IPS-NIHi11 (cell line): Measurements from ENCODE around the gene MTF1.
A peak's percentile ranks its signal among the peaks of the same experiment; 100 is the strongest.
"Not testable (repeated sequence)": the region's sequence is repeated elsewhere in the genome, so short reads cannot be mapped to it uniquely, and the experiment has no call there.

Source experiments
- DNase-seq: peaks from one replicate; pipeline ENCODE4 v3.0.0; 2012; ENCODE audit warnings: mixed read lengths, low spot score

The MTF1 gene

DNA sequence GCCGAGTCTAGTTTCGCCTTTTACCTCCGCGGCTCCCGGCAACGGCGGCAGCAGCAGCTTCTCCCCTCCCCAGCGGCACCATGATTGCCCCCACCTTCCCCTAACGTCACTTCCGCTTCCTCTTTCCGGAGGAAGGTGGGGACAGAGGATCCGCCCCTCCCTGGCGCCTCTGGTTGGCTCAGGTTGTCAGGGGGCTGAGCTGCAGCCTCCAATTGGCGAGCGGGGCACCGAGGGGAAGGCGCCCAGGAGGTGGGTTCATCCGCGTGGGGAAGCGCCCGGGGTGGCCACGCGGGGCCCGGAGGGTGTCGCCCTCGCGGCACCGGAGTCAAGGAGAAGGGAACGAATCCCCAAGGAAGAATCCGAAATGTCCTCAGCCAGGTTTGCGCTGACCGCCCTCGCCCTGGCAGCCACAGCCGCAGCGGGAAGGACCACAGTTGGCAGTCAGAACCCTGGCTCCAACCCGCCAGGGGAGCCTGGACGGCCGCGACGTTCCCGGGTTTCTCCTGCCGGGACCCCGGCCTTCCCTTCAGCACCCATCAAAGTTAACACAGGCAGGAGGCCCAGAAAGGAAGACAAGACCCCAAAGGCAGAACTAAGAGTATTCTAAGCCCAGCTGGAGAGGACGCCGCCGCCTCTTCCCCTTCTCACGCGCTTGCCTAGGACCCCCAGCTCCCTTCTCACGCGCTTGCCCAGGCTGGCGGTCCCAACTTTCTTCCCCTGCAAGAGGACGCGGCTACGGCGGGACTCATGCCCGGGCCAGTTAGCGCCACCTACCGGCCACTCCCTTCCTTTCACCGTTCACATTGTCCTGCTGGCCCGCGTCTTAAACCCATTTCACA, at the start of gene MTF1:
Gene MTF1, minus strand, starts transcription at position 86 of the 839 bp plus-strand sequence. CDS start 1,934 bp downstream, outside the sequence.
- peak; percentile 98 for DNase-seq

DNA sequence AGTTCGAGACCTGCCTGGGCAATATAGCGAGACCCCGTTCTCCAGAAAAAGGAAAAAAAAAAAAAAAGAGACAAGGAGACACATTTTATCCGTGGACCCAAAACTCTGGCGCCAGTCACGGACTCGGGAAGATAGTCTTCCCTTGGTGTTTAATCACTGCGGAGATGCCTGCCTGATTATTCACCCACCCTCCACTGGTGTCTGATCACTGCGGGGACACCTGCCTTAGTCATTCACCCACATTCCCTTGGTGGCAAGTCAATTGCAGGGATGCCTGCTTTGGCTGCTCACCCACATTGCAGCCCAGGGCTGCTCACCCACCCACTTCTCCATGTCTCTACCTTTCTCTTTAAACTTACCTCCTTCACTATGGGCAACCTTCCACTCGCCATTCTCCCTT, 49.1 kb upstream of the MTF1 start:
- DNase-seq: not testable (repeated sequence)

DNA sequence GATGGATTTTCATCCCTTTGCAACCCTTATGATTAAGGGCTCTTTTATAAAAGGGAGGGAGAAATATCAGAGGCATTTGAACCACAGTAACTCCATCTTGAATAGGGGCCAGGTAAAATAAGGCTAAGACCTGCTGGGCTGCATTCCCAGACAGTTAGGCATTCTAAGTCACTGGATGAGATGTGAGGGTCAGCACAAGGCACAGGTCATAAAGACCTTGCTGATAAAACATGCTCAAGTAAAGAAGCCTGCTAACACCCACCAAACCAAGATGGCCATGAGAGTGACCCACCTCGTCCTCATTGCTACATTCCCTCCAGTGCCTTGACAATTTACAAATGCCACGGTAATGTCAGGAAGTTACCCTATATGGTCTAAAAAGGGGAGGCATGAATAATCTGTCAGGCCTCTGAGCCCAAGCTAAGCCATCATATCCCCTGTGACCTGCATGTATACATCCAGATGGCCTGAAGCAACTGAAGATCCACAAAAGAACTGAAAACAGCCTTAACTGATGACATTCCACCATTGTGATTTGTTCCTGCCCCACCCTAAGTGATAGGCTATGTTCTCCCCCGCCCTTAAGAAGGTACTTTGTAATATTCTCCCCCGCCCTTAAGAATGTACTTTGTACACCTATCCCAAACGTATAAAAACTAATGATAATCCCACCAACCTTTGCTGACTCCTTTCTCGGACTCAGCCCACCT, 48.2 kb upstream of the MTF1 start:
- not testable (repeated sequence) for DNase-seq

DNA sequence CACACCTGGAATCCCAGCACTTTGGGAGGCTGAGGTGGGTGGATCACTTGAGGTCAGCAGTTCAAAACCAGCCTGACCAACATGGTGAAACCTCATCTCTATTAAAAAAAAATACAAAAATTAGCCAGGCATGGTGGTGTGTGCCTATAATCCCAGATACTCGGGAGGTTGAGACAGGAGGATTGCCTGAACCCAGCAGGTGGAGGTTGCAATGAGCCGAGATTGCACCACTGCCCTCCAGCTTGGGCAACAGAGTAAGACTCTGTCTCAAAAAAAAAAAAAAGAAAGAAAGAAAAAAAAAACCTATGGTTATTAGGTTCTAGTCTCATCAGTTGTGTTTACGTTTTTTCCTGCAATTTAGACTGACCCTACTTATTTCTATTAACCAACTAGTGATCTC, 47.2 kb upstream of the MTF1 start:
- DNase-seq: not testable (repeated sequence)

DNA sequence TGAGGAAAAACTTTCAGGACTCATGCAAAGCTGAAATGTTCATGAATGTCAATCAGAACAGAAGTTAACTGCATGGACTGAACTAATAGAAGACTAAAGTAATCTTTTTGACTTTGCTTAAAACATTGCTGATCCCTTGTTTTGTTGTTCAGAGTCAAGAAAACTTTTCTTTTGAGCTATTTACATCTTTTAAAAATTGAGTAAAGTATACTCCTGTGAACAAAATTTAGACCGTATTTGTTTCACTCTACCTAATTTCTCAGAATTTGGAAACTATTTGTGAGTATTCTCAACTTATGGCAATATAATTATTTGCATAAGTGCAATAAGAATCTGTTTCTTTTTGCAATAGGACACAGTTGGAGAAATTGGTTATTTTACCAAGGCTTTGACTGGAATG, 46.3 kb upstream of the MTF1 start:
- DNase-seq: no peak

DNA sequence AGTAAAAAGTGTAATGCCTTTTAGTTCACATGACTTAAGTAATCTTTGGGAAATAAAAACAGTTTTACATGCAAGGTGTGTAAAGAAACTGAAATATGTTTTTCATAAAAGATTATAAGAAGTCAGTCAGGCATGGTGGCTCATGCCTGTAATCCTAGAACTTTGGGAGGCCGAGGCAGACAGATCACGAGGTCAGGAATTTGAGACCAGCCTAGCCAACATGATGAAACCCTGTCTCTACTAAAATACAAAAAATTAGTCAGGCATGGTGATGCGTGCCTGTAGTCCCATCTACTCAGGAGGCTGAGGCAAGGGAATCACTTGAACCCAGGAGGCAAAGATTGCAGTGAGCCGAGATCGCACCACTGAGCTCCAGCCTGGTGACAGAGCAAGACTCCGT, 44.5 kb upstream of the MTF1 start:
- not testable (repeated sequence) for DNase-seq

DNA sequence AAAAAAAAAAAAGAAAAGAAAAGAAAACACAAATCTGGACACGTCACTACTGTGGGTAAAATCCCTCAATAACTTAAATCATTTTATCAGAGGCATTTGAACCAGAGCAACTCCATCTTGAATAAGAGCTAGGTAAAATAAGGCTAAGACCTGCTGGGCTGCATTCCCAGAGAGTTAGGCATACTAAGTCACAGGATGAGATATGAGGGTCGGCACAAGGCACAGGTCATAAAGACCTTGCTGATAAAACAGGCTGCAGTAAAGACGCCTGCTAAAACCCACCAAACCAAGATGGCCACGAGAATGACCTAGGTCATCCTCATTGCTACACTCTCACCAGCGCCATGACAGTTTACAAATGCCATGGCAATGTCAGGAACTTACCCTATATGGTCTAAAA, 43.6 kb upstream of the MTF1 start:
- no peak for DNase-seq

DNA sequence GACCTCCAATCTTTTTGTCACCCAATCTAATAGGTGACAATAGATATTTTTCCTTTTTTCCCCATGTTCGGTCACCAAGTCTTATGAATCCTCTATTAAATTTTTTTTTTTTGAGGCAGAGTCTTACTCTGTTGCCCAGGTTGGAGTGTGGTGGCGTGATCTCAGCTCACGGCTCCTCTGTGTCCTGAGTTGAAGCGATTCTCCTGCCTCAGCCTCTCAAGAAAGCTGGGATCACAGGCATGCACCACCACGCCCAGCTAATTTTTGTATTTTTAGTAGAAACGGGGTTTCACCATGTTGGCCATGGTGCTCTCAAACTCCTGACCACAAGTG, 42.5 kb upstream of the MTF1 start:
- DNase-seq: no peak

DNA sequence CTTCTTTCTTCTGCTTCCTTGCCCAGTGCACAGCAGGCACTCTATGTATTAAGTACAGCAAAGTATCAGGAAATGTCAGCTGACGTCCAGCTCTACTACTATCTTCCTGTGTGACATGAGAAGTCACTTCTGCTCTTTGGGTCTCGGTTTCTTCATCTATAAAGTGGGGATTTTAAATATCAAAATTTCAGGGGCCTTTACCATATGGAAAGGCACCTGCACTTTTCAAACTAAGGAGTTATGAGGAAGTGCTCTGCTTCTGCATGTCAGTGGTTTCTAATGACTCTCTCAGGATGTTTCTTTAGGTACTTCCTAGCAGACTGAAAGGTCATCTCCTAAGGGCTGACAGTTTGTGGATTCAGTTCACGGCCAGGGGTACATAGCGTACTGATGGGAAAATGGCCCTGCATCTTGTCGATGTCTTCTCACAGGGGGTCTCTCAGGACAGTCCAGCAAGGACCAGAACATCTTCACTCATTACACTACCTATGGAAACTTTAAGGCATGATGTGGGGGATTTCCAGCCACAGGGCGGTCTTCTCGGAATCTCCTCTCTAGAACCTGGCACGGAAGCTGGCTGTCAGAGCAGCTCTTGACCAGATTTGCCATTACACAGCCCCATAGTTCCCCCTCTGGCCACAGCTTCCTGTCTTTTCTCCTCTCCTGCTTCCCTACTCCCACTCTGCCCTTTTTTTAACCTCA, 42.0 kb upstream of the MTF1 start:
- DNase-seq: no peak

DNA sequence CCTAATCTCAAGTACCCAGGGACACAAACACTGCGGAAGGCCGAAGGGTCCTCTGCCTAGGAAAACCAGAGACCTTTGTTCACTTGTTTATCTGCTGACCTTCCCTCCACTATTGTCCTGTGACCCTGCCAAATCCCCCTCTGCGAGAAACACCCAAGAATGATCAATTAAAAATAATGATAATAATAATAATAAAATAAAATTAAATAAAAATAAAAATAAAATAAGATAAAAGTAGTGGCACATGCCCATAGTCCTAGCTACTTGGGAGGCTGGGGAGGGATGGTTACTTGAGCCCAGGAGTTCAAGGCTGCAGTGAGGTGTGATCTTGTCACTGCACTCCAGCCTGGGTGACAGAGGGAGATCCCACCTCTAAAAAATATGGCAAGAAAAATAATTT, 38.2 kb upstream of the MTF1 start:
- DNase-seq: not testable (repeated sequence)

DNA sequence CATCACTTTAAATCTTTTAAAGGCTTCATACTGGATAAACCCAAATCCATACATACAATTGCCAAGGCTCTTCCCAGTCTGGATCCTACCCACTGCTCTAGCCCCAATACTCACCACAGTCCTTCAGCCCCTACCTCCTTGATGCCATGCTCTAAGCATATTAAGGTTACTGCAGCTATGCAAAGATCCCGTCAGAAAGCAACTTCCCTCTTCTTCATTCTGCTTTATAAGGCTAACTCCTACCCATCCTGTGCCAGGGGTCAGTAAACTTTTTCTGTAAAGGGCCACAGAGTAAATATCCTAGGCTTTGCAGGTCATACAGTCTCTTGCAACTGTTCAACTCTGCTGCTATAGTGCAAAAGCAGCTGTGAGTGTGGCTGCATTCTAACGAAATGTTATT, 34.3 kb upstream of the MTF1 start:
- DNase-seq: no peak

DNA sequence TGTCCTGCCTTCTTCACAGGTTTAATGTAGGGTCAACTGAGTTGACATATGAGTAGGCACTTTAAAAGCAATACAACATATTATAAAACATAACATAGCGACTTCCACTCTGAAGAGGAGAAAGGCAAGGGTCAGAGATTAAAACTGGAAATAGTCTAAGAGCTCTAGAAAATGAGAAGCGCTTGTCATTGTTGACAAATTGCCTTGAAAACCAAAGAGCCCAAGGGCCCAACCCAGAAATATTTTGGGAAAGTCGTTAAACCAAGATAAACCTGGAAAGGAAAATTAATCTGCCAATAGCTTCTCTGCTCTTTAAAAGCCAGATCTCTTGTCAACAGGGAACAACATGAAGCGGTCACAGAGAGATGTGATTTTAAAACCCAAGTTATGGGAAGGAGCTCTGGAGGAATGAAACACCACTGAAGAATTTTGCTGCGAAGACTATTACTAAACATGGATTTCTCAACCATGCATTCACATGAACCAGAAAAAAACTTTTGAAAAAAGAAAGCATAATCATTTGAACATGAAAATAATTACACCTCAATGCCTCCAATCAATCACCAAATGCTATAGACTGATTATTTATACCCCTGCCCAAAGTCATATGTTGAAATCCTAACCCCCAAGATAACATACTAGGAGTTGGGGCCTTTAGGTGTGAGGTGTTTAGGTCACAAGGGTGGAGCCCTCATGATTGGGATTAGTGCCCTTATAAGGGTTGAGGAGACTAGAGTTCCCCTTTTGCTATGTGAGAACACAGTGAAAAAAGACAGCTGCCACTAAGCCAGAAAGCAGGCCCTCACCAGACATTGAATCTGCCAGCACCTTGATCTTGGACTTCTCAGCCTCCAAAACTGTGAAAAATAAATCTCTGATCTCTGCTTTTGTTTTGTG, 33.0 kb upstream of the MTF1 start:
- DNase-seq: no peak

DNA sequence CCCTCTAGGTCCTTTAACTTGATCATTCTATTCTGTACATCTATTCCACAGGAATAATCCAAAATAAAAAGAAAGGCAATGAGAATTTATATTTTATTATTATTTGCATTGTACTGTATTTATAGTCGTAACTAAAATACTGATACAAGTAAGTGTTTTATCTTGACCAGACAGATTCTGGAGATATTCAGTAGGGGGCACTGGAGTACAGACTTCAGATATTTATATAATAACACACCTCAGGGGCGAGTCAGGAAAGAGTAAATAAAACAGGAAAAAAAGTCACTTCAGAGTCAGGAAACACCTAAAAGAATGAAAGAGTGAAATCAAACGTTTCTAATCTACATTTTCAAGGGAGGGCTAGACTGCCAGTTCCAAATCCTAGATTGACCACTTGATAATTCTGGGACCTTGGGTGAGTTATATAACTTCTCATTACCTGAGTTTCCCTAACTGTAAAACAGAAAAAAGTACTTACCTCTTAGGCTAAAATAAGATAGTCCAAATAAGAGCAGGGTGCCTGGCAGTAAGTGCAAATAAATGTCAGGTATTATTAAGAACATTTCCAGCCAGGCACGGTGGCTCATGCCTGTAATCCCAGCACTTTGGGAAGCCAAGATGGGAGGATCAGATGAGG, 31.1 kb upstream of the MTF1 start:
- peak; percentile 32 for DNase-seq

DNA sequence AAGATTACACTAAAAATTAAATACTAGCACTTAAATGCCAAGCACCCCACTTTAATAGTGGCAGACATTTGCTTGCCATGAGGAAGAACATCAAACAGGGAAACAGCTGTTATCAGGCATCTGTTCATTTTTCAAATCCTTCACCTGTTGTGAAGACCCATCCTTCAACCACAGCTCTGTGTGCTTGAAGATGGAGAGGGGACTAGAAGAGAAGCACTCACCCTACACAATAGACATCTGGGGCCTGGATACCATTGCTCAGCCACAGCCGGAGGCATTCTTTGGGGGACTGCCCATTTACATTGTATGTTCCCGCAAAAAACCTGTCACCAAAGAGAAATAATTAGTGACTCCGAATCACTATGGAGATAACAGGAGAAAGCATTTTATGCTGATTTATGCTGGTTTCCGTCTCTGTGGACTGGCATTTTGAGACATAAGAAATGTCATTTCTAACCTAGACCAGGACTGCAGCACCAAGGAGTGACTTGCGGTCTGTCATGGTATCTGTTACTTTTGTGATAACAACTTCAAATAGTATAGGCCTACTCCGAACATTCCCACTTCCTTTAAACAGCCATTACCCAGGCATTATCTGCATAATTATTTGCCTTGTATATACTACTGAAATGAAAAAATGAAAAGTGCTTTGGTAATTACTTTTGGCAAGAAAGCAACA, 28.8 kb upstream of the MTF1 start:
- DNase-seq: no peak

DNA sequence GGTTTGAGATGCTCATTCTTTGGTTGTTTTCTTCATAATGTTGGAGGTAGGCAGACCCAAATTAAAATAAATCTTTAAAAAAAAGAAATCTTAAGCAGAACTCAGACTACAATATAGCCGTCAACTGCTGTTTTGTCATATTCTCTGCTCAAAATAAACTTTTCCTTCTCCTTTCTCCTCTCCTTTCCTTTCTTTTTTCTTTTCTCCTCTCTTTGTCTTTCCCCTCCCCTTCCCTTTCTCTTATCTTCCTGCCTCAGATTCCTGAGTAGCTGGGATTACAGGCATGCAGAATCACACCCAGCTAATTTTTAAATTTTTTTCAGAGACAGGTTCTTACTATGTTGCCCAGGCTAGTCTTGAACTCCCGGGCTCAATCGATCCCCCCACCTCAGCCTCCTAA, 24.8 kb upstream of the MTF1 start:
- no peak for DNase-seq

DNA sequence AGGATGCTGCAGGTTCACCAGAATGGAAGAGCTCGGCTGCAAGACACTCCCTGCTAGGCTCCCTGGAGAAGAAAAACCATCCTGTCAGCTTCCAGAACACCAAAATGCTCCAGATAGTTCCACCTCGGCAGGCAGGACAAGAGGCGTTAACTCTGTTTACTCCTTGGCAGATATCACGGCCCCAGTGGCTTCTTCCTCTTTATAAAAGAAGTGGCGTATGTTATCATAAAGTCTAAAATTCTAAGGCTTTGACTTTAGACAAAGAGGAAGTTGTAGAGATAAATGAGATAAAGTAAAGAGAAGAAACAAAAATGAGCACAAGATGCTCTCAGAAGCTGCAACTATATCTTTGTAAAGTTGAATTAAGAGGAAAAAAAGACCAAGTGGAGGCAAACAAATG, 24.3 kb upstream of the MTF1 start:
- DNase-seq: no peak

DNA sequence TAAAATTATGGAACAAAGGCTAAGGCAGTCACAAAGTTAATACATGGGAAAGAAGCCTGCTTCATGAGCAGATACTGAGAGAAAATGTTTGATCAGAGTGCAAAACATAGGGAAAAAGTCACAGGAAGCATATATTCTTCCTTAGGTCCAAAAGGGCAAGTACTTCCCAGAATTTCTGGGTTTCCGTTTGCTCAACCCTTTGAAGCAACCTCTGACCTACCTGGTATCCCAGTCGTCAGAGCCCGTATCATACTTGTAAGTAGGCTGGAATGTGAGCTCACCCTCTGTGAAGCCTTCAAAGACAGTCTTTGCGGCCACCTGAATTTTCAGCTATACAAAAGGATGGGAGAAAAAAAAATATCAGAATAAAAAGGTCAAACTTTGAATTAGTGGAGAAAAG, 20.5 kb upstream of the MTF1 start:
- no peak for DNase-seq

DNA sequence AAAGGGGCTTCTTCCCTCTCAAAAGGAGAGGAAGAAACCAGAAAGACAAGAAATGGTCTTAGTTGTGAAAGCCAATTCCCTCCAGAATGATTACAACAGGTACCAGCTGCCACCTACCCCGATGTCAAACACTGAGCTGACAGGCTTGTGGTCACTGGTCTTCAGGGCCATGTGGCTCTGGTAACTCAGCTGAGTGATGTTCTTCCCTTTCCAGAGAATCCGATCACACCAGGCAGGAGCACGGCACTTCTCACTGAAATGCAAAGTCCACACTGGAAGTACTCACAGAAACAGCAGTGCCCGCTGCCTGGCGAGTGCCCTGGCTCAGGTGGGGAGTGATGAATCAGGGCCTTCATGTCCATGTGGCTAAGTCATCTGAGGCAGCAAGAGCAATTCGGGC, 18.7 kb upstream of the MTF1 start:
- no peak for DNase-seq

DNA sequence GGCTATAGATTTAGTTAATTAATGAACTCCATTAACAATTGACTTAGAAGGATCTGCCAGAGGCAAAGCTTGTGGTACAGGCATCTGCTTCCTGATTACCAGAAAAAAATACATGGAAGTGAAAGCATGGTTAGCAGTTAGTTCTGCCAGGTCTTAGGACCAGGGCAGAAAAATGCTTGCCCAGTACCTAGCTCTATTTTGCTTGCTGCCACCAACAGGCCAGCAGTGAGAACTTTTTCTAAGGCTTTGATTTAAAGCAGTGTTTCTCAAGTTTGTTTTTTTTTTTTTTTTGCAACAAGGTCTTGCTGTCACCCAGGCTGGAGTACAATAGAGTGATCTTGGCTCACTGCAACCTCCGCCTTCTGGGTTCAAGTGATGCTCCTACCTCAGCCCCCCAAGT, 16.4 kb upstream of the MTF1 start:
- peak; percentile 21 for DNase-seq

DNA sequence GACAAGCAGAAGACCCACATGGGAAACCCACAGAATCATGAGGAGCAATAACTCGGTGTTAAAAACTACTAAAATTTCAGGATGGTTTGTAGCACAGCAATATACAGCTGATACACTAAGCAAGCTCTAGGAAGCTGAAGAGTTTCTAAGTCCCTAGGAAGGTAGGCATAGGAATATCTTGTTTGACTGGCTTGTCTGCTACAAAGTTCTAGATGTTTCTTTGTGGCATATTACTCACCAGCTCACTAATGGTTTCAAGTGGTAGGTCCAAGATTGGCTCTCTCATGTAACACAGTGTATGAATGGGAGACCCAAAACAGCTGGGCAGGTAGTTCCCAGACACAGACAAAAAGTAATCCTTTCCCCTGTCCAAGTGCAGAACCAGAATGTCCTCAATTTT, 13.3 kb upstream of the MTF1 start:
- no peak for DNase-seq

DNA sequence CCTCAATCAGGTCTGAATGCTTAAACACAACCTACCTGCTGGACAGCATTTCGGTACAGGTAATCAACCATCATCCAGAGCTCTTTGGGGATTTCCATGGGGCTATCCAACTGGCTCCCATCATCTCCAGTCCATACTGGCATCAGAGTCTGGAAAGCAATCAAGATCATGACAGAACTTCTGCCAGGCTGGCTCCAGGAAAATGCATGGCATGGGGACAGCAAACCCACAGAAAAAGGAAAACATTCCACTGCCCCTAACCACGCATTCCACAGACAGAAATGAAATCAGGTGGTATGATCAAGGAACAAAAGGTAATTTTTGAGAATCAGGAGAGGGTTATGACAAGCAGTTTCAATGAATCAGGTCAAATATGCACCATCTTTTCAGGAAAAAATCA, 9.1 kb upstream of the MTF1 start:
- DNase-seq: no peak
